Activated naive CD4-positive, alpha-beta T cell treated with anti-CD3 and anti-CD28 coated beads, Interleukin-2, amount 10 ng/mL, durations not matched to agents 7 days and 5 days (primary cell): Measurements from ENCODE around the gene ABCB1.

Experiments used
- CTCF ChIA-PET: fragments of 350-600 bp; sonication (Branson Sonifier 250); formaldehyde crosslinking; loops from one replicate; lab custom pipeline; 2021; ENCODE audit warnings: antibody characterized with exemption; lab: Charles Lee
- DNase-seq: peaks from one replicate; pipeline ENCODE4 v3.0.0-alpha.2; 2020
- H3K27ac Mint-ChIP-seq: one replicate; pipeline ENCODE4 v1.8.0; 2021; ENCODE audit warnings: mild to moderate bottlenecking, moderate library complexity, mixed read lengths
- H3K27me3 Mint-ChIP-seq: one replicate; pipeline ENCODE4 v1.8.0; 2021; ENCODE audit warnings: mild to moderate bottlenecking, mixed read lengths
- H3K36me3 Mint-ChIP-seq: one replicate; pipeline ENCODE4 v1.8.0; 2021; ENCODE audit warnings: mixed read lengths
- H3K4me1 Mint-ChIP-seq: one replicate; pipeline ENCODE4 v1.8.0; 2021; ENCODE audit warnings: mixed read lengths
- H3K4me3 Mint-ChIP-seq: one replicate; pipeline ENCODE4 v1.8.0; 2021; ENCODE audit warnings: mild to moderate bottlenecking, moderate library complexity, mixed read lengths
- H3K9me3 Mint-ChIP-seq: one replicate; pipeline ENCODE4 v1.8.0; 2021; ENCODE audit warnings: mixed read lengths

ABCB1 gene

GRCh38 chr7:87600130-87601124, at the start of gene ABCB1:
ABCB1 (minus strand) TSS chr7:87600884; CDS start chr7:87600184, 700 bp downstream.
- no peak within 1 kb of the TSS for H3K27ac Mint-ChIP-seq
- peak within 1 kb of the TSS; percentile 79 for H3K4me3 Mint-ChIP-seq
- H3K4me1 Mint-ChIP-seq: peaks cover 29% of the 10 kb centered on the region
- no peaks in the 10 kb centered on the region for H3K9me3 Mint-ChIP-seq
- DNase-seq: peak; percentile 56
- no peaks in the 10 kb centered on the region for H3K36me3 Mint-ChIP-seq
- H3K27me3 Mint-ChIP-seq: peaks cover 30% of the 10 kb centered on the region
- CTCF ChIA-PET: interaction anchor here (0.7 to 2.5 kb wide), 8 partner anchors 9 to 467 kb away, joined by 3 to 8 read pairs (median 4); partner anchors contain the start of gene RUNDC3B

GRCh38 chr7:87648316-87648715, 47.6 kb upstream of the ABCB1 start:
- no peaks in the 10 kb centered on the region for H3K36me3 Mint-ChIP-seq
- no peak overlapping the region for H3K27ac Mint-ChIP-seq
- no peaks in the 10 kb centered on the region for H3K4me1 Mint-ChIP-seq
- no peak overlapping the region for H3K4me3 Mint-ChIP-seq
- CTCF ChIA-PET: no interaction called here
- H3K27me3 Mint-ChIP-seq: no peaks in the 10 kb centered on the region
- no peak for DNase-seq
- H3K9me3 Mint-ChIP-seq: no peaks in the 10 kb centered on the region

- no peaks in the 10 kb centered on the region for H3K9me3 Mint-ChIP-seq
- H3K4me3 Mint-ChIP-seq: no peak overlapping the region
- H3K27ac Mint-ChIP-seq: no peak overlapping the region
- H3K36me3 Mint-ChIP-seq: no peaks in the 10 kb centered on the region
- no peaks in the 10 kb centered on the region for H3K27me3 Mint-ChIP-seq
- DNase-seq: no peak
- no peaks in the 10 kb centered on the region for H3K4me1 Mint-ChIP-seq
- CTCF ChIA-PET: no interaction called here
These were observed 44.8 kb upstream of the ABCB1 start for GRCh38 chr7:87645446-87645845.

- Mint-ChIP-seq H3K27ac (no peak overlapping the region), H3K4me1 (no peaks in the 10 kb centered on the region), H3K27me3 (no peaks in the 10 kb centered on the region), H3K36me3 (no peaks in the 10 kb centered on the region), H3K4me3 (no peak overlapping the region), H3K9me3 (peaks cover 2% of the 10 kb centered on the region)
- CTCF ChIA-PET: no interaction called here
- no peak for DNase-seq
These were observed 35.2 kb upstream of the ABCB1 start for GRCh38 chr7:87635921-87636320.

DNA sequence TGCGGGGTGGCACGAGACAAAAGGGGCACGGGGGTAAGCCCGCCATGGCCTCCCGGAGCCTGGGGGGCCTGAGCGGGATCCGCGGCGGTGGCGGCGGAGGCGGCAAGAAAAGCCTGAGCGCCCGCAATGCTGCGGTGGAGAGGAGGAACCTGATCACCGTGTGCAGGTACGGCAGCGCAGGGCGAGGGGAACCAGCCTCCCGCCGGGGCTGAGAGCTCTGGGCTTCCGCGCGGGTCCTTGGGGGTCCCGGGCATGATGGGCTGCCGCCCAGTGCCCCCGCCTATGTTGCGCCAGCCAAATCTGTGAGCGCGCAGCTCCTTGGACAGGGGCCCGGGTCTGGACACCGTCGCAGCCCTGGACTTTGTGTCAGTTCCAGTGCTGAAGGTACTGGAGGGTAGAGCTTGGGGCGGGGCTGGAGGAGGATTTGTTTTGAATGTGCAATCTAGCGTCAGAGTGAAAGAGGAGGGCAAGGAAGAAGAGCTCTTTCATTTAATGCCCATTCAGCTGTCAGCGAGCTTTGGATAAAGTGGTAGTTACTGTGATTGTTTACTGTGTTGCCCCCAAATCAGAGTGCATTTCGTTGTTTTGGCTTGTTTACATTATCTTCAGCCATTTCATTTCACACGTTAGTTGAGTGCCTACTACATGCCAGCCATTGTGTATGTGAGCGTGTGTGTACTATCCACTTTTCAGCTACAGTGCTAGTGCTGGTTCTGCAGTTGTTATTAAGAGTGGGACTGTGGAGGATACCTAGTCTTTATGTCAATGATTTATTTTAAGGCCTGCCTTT, 28.3 kb upstream of the ABCB1 start:
- H3K9me3 Mint-ChIP-seq: no peaks in the 10 kb centered on the region
- H3K36me3 Mint-ChIP-seq: no peaks in the 10 kb centered on the region
- H3K27me3 Mint-ChIP-seq: peaks cover 29% of the 10 kb centered on the region
- H3K4me3 Mint-ChIP-seq: peak overlapping the region; percentile 77
- H3K4me1 Mint-ChIP-seq: peaks cover 10% of the 10 kb centered on the region
- DNase-seq: peak; percentile 44
- no peak overlapping the region for H3K27ac Mint-ChIP-seq
- CTCF ChIA-PET: interaction anchor here (2.2 kb wide), 1 partner anchor 29 kb away, joined by 7 read pairs; the partner anchor contains the start of gene ABCB1

GRCh38 chr7:87627634-87627994, 26.9 kb upstream of the ABCB1 start:
- CTCF ChIA-PET: interaction anchor here (2.2 kb wide), 1 partner anchor 28 kb away, joined by 7 read pairs; the partner anchor contains the start of gene ABCB1
- no peaks in the 10 kb centered on the region for H3K36me3 Mint-ChIP-seq
- H3K9me3 Mint-ChIP-seq: no peaks in the 10 kb centered on the region
- DNase-seq: peak; percentile 32
- H3K27ac Mint-ChIP-seq: no peak overlapping the region
- H3K4me3 Mint-ChIP-seq: peak overlapping the region; percentile 77
- peaks cover 29% of the 10 kb centered on the region for H3K27me3 Mint-ChIP-seq
- H3K4me1 Mint-ChIP-seq: peaks cover 10% of the 10 kb centered on the region

- no peak overlapping the region for H3K4me3 Mint-ChIP-seq
- no peaks in the 10 kb centered on the region for H3K9me3 Mint-ChIP-seq
- no peaks in the 10 kb centered on the region for H3K36me3 Mint-ChIP-seq
- H3K27ac Mint-ChIP-seq: no peak overlapping the region
- no peak for DNase-seq
- H3K4me1 Mint-ChIP-seq: peaks cover 10% of the 10 kb centered on the region
- CTCF ChIA-PET: interaction anchor here (1.8 kb wide), 1 partner anchor 119 kb away, joined by 4 read pairs; no protein-coding TSS in a partner anchor
- H3K27me3 Mint-ChIP-seq: peaks cover 29% of the 10 kb centered on the region
These were observed 24.4 kb upstream of the ABCB1 start for GRCh38 chr7:87625101-87625500.

GRCh38 chr7:87624628-87625027, 23.9 kb upstream of the ABCB1 start:
- Mint-ChIP-seq H3K36me3 (no peaks in the 10 kb centered on the region), H3K27ac (no peak overlapping the region), H3K27me3 (peaks cover 27% of the 10 kb centered on the region), H3K9me3 (no peaks in the 10 kb centered on the region), H3K4me1 (peaks cover 10% of the 10 kb centered on the region), H3K4me3 (no peak overlapping the region)
- CTCF ChIA-PET: interaction anchor here (1.8 kb wide), 1 partner anchor 119 kb away, joined by 4 read pairs; no protein-coding TSS in a partner anchor
- no peak for DNase-seq

GRCh38 chr7:87615197-87615596, 14.5 kb upstream of the ABCB1 start:
- H3K4me1 Mint-ChIP-seq: no peaks in the 10 kb centered on the region
- peaks cover 6% of the 10 kb centered on the region for H3K27me3 Mint-ChIP-seq
- no peak for DNase-seq
- H3K27ac Mint-ChIP-seq: no peak overlapping the region
- H3K36me3 Mint-ChIP-seq: no peaks in the 10 kb centered on the region
- H3K4me3 Mint-ChIP-seq: no peak overlapping the region
- CTCF ChIA-PET: interaction anchor here (0.5 kb wide), 1 partner anchor 321 kb away, joined by 4 read pairs; no protein-coding TSS in a partner anchor
- no peaks in the 10 kb centered on the region for H3K9me3 Mint-ChIP-seq

DNA sequence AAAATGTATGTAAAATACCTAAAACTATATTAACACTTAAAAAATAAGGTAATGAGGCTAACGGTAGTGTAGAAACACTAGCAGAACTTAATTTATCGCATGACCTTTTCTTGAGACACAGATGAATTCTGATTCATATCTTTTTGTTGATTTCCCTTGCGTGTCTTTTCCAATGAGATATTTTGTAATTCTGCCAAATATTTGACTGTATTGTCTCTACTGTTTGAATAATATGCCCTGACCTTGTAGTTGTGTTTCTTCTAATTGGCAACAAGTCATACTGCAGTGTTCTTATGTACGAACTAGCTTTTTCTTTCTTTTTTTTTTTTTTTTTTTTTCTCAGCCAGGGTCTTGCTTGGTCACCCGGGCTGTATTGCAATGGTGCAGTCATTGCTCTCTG, 9.2 kb upstream of the ABCB1 start:
- no peak for DNase-seq
- no peaks in the 10 kb centered on the region for H3K4me1 Mint-ChIP-seq
- CTCF ChIA-PET: interaction anchor here (1.5 kb wide), 1 partner anchor 10 kb away, joined by 8 read pairs; the partner anchor contains the start of gene ABCB1
- H3K27me3 Mint-ChIP-seq: peaks cover 22% of the 10 kb centered on the region
- no peaks in the 10 kb centered on the region for H3K36me3 Mint-ChIP-seq
- no peak overlapping the region for H3K4me3 Mint-ChIP-seq
- no peaks in the 10 kb centered on the region for H3K9me3 Mint-ChIP-seq
- H3K27ac Mint-ChIP-seq: no peak overlapping the region

DNA sequence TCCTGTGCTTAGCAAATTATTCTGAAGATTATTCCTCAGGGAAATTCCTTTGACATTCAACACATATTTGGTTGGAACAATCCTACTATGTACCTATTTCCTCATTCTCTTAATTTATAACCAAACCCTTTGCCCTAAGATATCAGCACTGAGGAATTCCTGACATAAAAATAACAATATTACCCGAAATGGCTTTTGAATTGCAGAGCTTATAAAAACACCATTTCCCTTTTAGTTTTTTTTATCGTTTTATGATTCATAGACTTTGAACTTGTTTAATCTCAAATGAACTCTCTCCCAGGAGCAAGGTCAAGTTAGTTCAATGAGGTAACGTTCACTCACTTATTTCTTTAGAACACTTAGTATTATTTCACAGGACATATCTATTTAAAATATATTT, 7.7 kb upstream of the ABCB1 start:
- no peak for DNase-seq
- Mint-ChIP-seq H3K9me3 (no peaks in the 10 kb centered on the region), H3K27me3 (peaks cover 19% of the 10 kb centered on the region), H3K4me3 (no peak overlapping the region), H3K27ac (no peak overlapping the region), H3K36me3 (no peaks in the 10 kb centered on the region), H3K4me1 (no peaks in the 10 kb centered on the region)
- CTCF ChIA-PET: interaction anchor here (1.5 kb wide), 1 partner anchor 8 kb away, joined by 8 read pairs; the partner anchor contains the start of gene ABCB1

DNA sequence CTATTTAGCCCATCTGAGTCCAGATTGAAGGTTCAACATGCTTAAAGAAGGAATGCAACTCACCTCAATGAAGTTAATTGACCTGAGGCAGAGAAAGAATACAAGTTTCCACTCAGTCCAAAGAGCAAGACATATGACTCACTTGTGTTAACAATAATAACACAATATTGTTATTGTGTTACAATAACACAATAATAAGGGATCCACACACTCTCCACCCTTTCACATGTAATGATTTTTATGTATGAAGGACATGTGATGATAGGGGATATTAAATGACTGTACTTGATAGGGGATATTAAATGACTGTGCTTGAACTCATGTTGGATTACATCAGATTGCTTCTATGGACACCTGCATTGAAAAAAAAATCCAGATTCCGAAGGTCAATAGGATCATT, 3.6 kb upstream of the ABCB1 start:
- Mint-ChIP-seq H3K4me3 (no peak overlapping the region), H3K36me3 (no peaks in the 10 kb centered on the region), H3K27ac (no peak overlapping the region), H3K27me3 (peaks cover 32% of the 10 kb centered on the region), H3K9me3 (no peaks in the 10 kb centered on the region), H3K4me1 (peaks cover 24% of the 10 kb centered on the region)
- CTCF ChIA-PET: no interaction called here
- no peak for DNase-seq

DNA sequence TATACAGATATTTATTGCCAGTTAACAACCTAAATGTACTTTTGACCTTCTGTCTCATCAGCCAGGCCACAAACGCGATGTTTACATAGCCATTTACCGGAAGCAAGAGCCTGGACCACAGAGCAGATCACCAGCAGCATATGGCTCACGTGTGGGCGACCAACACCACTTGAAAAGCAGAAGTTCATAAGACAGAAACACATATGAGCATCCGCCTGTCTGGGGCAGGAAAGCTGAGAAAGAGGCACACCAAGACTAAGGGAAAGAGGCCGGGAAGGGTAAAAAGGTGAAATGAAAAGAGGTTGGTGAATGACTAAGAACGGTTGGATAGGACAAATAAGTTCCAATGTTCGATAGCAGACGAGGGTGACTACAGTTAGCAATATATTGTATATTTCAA, 1.3 kb downstream of the ABCB1 start:
- peaks cover 29% of the 10 kb centered on the region for H3K4me1 Mint-ChIP-seq
- peak; percentile 47 for DNase-seq
- CTCF ChIA-PET: interaction anchor here (1.3 to 2.5 kb wide), 4 partner anchors 10 to 35 kb away, joined by 4 to 8 read pairs (median 6); partner anchors contain the start of gene RUNDC3B
- H3K4me3 Mint-ChIP-seq: peak overlapping the region; percentile 24
- no peaks in the 10 kb centered on the region for H3K36me3 Mint-ChIP-seq
- H3K27ac Mint-ChIP-seq: peak overlapping the region; percentile 9
- peaks cover 24% of the 10 kb centered on the region for H3K27me3 Mint-ChIP-seq
- no peaks in the 10 kb centered on the region for H3K9me3 Mint-ChIP-seq
